HL-60 (cell line): ENCODE data around the gene PLTP.
"Not testable (repeated sequence)": the region's sequence is repeated elsewhere in the genome, so short reads cannot be mapped to it uniquely, and the experiment has no call there.

ENCODE experiments used
- GABPA ChIP-seq: IDR thresholded peaks from 2 replicates; pipeline ENCODE4 v1.6.1; 2012; ENCODE audit warnings: low read depth
- POLR2AphosphoS5 ChIP-seq: IDR thresholded peaks from 2 replicates; pipeline ENCODE4 v1.6.1; 2012; ENCODE audit warnings: low read depth
- SPI1 ChIP-seq: IDR thresholded peaks from 2 replicates; pipeline ENCODE4 v1.6.1; 2012; ENCODE audit warnings: low read depth, mild to moderate bottlenecking, borderline replicate concordance
- TF ChIP-seq, protein P1 (sequence below): IDR thresholded peaks from one replicate; pipeline ENCODE4 v1.5.1; 2011; ENCODE audit warnings: low read length, control low read depth, inconsistent platforms; ENCODE audit not compliant: insufficient read depth

- TF ChIP-seq, protein P1, sequence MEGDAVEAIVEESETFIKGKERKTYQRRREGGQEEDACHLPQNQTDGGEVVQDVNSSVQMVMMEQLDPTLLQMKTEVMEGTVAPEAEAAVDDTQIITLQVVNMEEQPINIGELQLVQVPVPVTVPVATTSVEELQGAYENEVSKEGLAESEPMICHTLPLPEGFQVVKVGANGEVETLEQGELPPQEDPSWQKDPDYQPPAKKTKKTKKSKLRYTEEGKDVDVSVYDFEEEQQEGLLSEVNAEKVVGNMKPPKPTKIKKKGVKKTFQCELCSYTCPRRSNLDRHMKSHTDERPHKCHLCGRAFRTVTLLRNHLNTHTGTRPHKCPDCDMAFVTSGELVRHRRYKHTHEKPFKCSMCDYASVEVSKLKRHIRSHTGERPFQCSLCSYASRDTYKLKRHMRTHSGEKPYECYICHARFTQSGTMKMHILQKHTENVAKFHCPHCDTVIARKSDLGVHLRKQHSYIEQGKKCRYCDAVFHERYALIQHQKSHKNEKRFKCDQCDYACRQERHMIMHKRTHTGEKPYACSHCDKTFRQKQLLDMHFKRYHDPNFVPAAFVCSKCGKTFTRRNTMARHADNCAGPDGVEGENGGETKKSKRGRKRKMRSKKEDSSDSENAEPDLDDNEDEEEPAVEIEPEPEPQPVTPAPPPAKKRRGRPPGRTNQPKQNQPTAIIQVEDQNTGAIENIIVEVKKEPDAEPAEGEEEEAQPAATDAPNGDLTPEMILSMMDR, result not testable (repeated sequence)
- not testable (repeated sequence) for TF ChIP-seq POLR2AphosphoS5, SPI1, GABPA
Observed at GRCh38 chr20:45931680-45932079, 19.7 kb upstream of the PLTP start.
